ENCODE results near the gene CD101.

CD101 gene

DNA sequence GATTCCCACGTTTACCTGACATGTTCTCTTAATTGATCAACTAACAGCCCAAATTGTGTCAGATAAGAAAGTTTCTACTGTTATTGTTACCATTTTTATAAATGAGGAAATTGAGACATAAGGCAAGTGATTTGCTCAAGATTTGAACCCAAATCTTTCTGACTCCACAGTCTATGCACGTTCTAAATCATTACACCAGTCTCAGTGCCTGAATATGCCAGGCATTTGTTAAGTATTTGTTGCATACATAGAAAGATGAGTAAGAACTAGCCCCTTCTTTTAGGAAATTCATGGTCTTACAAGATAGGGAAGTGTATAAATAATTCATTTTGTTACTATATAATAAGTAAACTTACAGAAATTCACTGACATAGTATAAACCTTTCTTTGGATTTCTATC, 7.1 kb upstream of the CD101 start:
- H4K20me1 ChIP-seq (ENCODE audit: control insufficient read depth, insufficient read depth, low read depth, low read length): no peaks in the 10 kb centered on the region
- TF ChIP-seq, protein P1, sequence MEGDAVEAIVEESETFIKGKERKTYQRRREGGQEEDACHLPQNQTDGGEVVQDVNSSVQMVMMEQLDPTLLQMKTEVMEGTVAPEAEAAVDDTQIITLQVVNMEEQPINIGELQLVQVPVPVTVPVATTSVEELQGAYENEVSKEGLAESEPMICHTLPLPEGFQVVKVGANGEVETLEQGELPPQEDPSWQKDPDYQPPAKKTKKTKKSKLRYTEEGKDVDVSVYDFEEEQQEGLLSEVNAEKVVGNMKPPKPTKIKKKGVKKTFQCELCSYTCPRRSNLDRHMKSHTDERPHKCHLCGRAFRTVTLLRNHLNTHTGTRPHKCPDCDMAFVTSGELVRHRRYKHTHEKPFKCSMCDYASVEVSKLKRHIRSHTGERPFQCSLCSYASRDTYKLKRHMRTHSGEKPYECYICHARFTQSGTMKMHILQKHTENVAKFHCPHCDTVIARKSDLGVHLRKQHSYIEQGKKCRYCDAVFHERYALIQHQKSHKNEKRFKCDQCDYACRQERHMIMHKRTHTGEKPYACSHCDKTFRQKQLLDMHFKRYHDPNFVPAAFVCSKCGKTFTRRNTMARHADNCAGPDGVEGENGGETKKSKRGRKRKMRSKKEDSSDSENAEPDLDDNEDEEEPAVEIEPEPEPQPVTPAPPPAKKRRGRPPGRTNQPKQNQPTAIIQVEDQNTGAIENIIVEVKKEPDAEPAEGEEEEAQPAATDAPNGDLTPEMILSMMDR (IDR thresholded peaks at IDR 0.05; ENCODE audit: low read depth, low read length, poor library complexity, severe bottlenecking): no peak
- no peak for TF ChIP-seq EZH2phosphoT487 (IDR thresholded peaks at IDR 0.05; ENCODE audit: borderline replicate concordance, low read length)
- no peaks in the 10 kb centered on the region for H3K36me3 ChIP-seq (ENCODE audit: control insufficient read depth, low read length)
- no peaks in the 10 kb centered on the region for H3K27me3 ChIP-seq (ENCODE audit: control insufficient read depth, low read length)
- H3K4me1 ChIP-seq (ENCODE audit: control insufficient read depth, low read length): no peaks in the 10 kb centered on the region
- no peaks in the 10 kb centered on the region for H3K9me2 ChIP-seq (replicated peaks; ENCODE audit: control insufficient read depth, low read length)
- no peaks in the 10 kb centered on the region for H3F3A ChIP-seq (ENCODE audit: control insufficient read depth, insufficient read depth)
- no peak overlapping the region for H3K27ac ChIP-seq (ENCODE audit: low read depth, low read length)
- no peak overlapping the region for H3K4me3 ChIP-seq (ENCODE audit: low read length)
- H3K9me3 ChIP-seq (ENCODE audit: control insufficient read depth, insufficient read depth, low read length): no peaks in the 10 kb centered on the region
- H3K4me2 ChIP-seq (ENCODE audit: low read length): no peak overlapping the region
- no peaks in the 10 kb centered on the region for H3K79me2 ChIP-seq (ENCODE audit: control insufficient read depth, low read length)

DNA sequence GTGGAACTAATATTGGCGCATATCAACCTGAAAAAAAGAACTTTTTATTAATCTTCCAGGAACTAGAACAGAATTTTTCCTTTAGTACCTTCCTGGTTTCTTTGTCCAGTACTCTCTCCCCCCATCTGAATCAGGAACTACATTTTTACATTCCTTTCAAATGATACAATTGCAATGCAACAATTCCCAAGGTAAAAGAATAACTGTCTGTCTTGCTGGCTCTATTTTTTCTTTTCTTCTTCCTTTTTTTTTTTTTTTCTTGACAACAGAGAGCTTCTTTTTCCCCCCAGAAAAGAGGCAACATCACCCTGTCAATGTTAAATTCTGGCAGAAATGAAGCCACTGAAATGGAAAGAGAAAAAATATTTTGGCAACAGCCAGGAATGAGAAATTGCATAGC, 4.5 kb upstream of the CD101 start:
- no peaks in the 10 kb centered on the region for H3K9me3 ChIP-seq (ENCODE audit: control insufficient read depth, insufficient read depth, low read length)
- H3K79me2 ChIP-seq (ENCODE audit: control insufficient read depth, low read length): no peaks in the 10 kb centered on the region
- no peaks in the 10 kb centered on the region for H3K4me1 ChIP-seq (ENCODE audit: control insufficient read depth, low read length)
- no peaks in the 10 kb centered on the region for H3K36me3 ChIP-seq (ENCODE audit: control insufficient read depth, low read length)
- H3K27ac ChIP-seq (ENCODE audit: low read depth, low read length): no peak overlapping the region
- no peaks in the 10 kb centered on the region for H3F3A ChIP-seq (ENCODE audit: control insufficient read depth, insufficient read depth)
- H3K9me2 ChIP-seq (replicated peaks; ENCODE audit: control insufficient read depth, low read length): no peaks in the 10 kb centered on the region
- no peaks in the 10 kb centered on the region for H3K27me3 ChIP-seq (ENCODE audit: control insufficient read depth, low read length)
- TF ChIP-seq EZH2phosphoT487 (IDR thresholded peaks at IDR 0.05; ENCODE audit: borderline replicate concordance, low read length): no peak
- TF ChIP-seq, protein P1 (IDR thresholded peaks at IDR 0.05; ENCODE audit: low read depth, low read length, poor library complexity, severe bottlenecking): no peak
- H3K4me2 ChIP-seq (ENCODE audit: low read length): no peak overlapping the region
- no peak overlapping the region for H3K4me3 ChIP-seq (ENCODE audit: low read length)
- H4K20me1 ChIP-seq (ENCODE audit: control insufficient read depth, insufficient read depth, low read depth, low read length): no peaks in the 10 kb centered on the region

DNA sequence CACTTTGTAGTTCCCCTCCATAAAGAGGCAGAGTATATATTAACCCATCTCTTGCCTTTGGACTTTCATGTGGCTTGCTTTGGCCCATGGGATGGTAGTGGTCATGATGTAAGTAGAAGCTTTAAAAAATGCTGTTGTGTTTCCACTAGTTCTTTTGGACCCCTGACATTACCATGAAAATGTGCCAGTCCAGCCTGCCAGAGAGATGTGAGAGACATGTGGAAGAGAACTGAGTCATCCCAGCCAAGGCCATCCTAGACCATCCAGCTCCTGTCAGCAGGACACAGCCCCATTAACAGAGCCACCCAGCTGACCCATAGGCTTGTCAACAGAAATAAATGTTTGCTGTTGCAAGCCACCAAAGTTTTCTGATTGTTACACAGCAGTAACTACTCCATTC, 3.9 kb upstream of the CD101 start:
- no peaks in the 10 kb centered on the region for H3K79me2 ChIP-seq (ENCODE audit: control insufficient read depth, low read length)
- no peaks in the 10 kb centered on the region for H3K4me1 ChIP-seq (ENCODE audit: control insufficient read depth, low read length)
- H3F3A ChIP-seq (ENCODE audit: control insufficient read depth, insufficient read depth): no peaks in the 10 kb centered on the region
- no peaks in the 10 kb centered on the region for H3K9me2 ChIP-seq (replicated peaks; ENCODE audit: control insufficient read depth, low read length)
- no peaks in the 10 kb centered on the region for H3K9me3 ChIP-seq (ENCODE audit: control insufficient read depth, insufficient read depth, low read length)
- no peaks in the 10 kb centered on the region for H3K36me3 ChIP-seq (ENCODE audit: control insufficient read depth, low read length)
- no peak overlapping the region for H3K27ac ChIP-seq (ENCODE audit: low read depth, low read length)
- no peaks in the 10 kb centered on the region for H4K20me1 ChIP-seq (ENCODE audit: control insufficient read depth, insufficient read depth, low read depth, low read length)
- H3K4me2 ChIP-seq (ENCODE audit: low read length): no peak overlapping the region
- H3K4me3 ChIP-seq (ENCODE audit: low read length): no peak overlapping the region
- TF ChIP-seq, protein P1 (IDR thresholded peaks at IDR 0.05; ENCODE audit: low read depth, low read length, poor library complexity, severe bottlenecking): no peak
- no peak for TF ChIP-seq EZH2phosphoT487 (IDR thresholded peaks at IDR 0.05; ENCODE audit: borderline replicate concordance, low read length)
- no peaks in the 10 kb centered on the region for H3K27me3 ChIP-seq (ENCODE audit: control insufficient read depth, low read length)

DNA sequence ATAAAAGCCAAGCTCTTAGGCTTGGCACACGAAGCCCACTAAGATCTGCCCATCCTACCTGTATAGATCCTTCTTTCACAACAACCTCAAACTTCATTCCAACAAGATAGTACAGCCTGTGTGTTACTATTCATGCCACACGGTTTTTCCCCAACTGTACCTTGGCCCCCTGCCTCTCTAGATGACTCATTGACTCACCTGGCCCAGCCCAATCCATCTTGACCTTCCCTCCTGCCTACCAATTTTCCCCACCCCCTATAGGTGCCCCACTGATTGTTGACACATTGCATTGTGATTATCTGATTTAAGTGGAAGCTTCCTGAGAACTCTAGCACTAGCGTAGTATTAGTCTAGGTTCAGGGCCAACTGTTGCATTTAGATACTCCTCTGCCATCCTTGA, 2.0 kb upstream of the CD101 start:
- no peaks in the 10 kb centered on the region for H3F3A ChIP-seq (ENCODE audit: control insufficient read depth, insufficient read depth)
- no peak for TF ChIP-seq EZH2phosphoT487 (IDR thresholded peaks at IDR 0.05; ENCODE audit: borderline replicate concordance, low read length)
- H3K36me3 ChIP-seq (ENCODE audit: control insufficient read depth, low read length): no peaks in the 10 kb centered on the region
- no peaks in the 10 kb centered on the region for H3K9me2 ChIP-seq (replicated peaks; ENCODE audit: control insufficient read depth, low read length)
- no peaks in the 10 kb centered on the region for H3K79me2 ChIP-seq (ENCODE audit: control insufficient read depth, low read length)
- H3K27ac ChIP-seq (ENCODE audit: low read depth, low read length): no peak overlapping the region
- no peaks in the 10 kb centered on the region for H3K4me1 ChIP-seq (ENCODE audit: control insufficient read depth, low read length)
- no peaks in the 10 kb centered on the region for H4K20me1 ChIP-seq (ENCODE audit: control insufficient read depth, insufficient read depth, low read depth, low read length)
- H3K27me3 ChIP-seq (ENCODE audit: control insufficient read depth, low read length): no peaks in the 10 kb centered on the region
- no peak overlapping the region for H3K4me3 ChIP-seq (ENCODE audit: low read length)
- no peak overlapping the region for H3K4me2 ChIP-seq (ENCODE audit: low read length)
- H3K9me3 ChIP-seq (ENCODE audit: control insufficient read depth, insufficient read depth, low read length): no peaks in the 10 kb centered on the region

All from DOHH2 (cell line).